Activated CD4-positive, alpha-beta T cell treated with anti-CD3 and anti-CD28 coated beads, Interleukin-2, amount 10 ng/mL, durations not matched to agents 24 days and 14 days (primary cell): ENCODE data around the gene SEC31A. TPM values are rescaled to one million over a fixed set of nuclear protein-coding genes. Genes with fewer than 3 reads are reported as not detected.

Experiments used
- DNase-seq: peaks from one replicate; pipeline ENCODE4 v3.0.0; 2022
- H3K27ac Mint-ChIP-seq: one replicate; pipeline ENCODE4 v1.8.0; 2022; ENCODE audit warnings: mild to moderate bottlenecking, mixed read lengths
- H3K27me3 Mint-ChIP-seq: one replicate; pipeline ENCODE4 v1.8.0; 2022; ENCODE audit warnings: mixed read lengths
- H3K36me3 Mint-ChIP-seq: one replicate; pipeline ENCODE4 v1.8.0; 2022; ENCODE audit warnings: low read depth, mild to moderate bottlenecking, mixed read lengths
- H3K4me1 Mint-ChIP-seq: one replicate; pipeline ENCODE4 v1.8.0; 2021; ENCODE audit warnings: mixed read lengths
- H3K4me3 Mint-ChIP-seq: one replicate; pipeline ENCODE4 v1.8.0; 2022; ENCODE audit warnings: mild to moderate bottlenecking, moderate library complexity, mixed read lengths
- H3K9me3 Mint-ChIP-seq: one replicate; pipeline ENCODE4 v1.8.0; 2021; ENCODE audit warnings: mixed read lengths
- intact Hi-C: fragments of 100-400 bp; cut with micrococcal nuclease; formaldehyde crosslinking; loops from one replicate; pipeline ENCODE4 v1.15.1; 2023
- total RNA-seq: library from RNA; stranded (reverse); gene quantifications from 2 replicates; pipeline ENCODE4 v1.2.3, GENCODE V29; 2022

Gene SEC31A
- total RNA-seq, 1 donor from 2014 or later = 125 TPM

- intact Hi-C loops = no loop called here
- no peak for DNase-seq
- H3K27ac Mint-ChIP-seq = no peak overlapping the region
- H3K4me1 Mint-ChIP-seq = peaks cover 9% of the 10 kb centered on the region
- H3K4me3 Mint-ChIP-seq = no peak overlapping the region
- no peaks in the 10 kb centered on the region for H3K36me3 Mint-ChIP-seq
- H3K9me3 Mint-ChIP-seq = no peaks in the 10 kb centered on the region
- H3K27me3 Mint-ChIP-seq = peaks cover 42% of the 10 kb centered on the region
These were observed 87.2 kb downstream of the SEC31A start for GRCh38 chr4:82803746-82804145.

DNA sequence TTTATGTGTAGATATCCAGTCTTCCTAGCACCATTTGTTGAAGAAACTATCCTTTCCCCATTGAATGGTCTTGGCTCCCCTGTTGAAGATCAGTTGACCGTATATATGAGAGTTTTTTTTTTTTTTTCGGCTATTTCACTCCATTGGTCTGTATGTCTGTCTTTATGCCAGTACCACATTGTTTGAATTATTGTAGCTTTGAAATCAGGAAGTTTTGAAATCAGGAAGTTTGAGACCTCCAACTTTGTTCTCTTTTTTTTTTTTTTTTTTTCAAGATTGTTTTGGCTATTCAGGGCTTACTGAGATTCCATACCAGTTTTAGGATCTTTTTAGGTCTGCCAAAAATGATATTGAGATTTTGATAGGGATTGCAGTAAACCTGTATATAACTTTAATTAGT lies 88.0 kb downstream of the SEC31A start:
- no peaks in the 10 kb centered on the region for H3K9me3 Mint-ChIP-seq
- no peak for DNase-seq
- peaks cover 9% of the 10 kb centered on the region for H3K4me1 Mint-ChIP-seq
- H3K4me3 Mint-ChIP-seq = no peak overlapping the region
- H3K36me3 Mint-ChIP-seq = no peaks in the 10 kb centered on the region
- H3K27ac Mint-ChIP-seq = no peak overlapping the region
- intact Hi-C loops = no loop called here
- H3K27me3 Mint-ChIP-seq = peaks cover 43% of the 10 kb centered on the region

DNA sequence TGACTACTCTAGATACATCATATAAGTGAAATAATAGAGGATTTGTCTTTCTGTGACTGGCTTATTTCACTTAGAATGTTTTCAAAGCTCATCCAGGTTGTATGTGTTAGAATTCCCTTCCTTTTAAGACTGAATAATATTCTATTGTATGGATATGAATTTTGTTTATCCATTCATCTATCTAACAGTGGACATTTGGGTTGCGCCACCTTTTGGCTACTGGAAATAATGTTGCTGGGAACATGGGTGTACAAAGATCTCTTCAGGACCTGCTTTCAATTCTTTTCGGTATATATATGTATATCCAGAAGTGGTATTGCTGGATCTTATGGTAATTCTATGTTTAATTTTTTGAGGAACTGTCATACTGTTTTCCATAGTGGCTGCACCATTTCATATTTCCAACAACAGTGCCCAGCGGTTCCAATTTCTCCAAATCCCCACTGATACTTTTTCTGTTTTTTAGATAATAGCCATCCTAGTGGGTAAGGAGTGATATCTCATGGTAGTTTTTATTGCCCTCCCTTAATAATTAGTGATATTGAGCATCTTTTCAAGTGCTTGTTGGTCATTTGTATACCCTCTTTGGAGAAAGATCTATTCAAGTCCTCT lies 88.9 kb downstream of the SEC31A start:
- Mint-ChIP-seq H3K4me1 (peaks cover 12% of the 10 kb centered on the region), H3K27ac (no peak overlapping the region), H3K27me3 (peaks cover 49% of the 10 kb centered on the region), H3K4me3 (no peak overlapping the region), H3K36me3 (no peaks in the 10 kb centered on the region), H3K9me3 (no peaks in the 10 kb centered on the region)
- DNase-seq = no peak
- intact Hi-C loops = no loop called here

- DNase-seq = peak; percentile 61
- Mint-ChIP-seq H3K9me3 (no peaks in the 10 kb centered on the region), H3K4me1 (peaks cover 12% of the 10 kb centered on the region), H3K27me3 (peaks cover 64% of the 10 kb centered on the region), H3K36me3 (no peaks in the 10 kb centered on the region), H3K4me3 (peak overlapping the region; percentile 84), H3K27ac (no peak overlapping the region)
- intact Hi-C loops = no loop called here
These were observed 91.7 kb downstream of the SEC31A start for GRCh38 chr4:82799006-82799881.

DNA sequence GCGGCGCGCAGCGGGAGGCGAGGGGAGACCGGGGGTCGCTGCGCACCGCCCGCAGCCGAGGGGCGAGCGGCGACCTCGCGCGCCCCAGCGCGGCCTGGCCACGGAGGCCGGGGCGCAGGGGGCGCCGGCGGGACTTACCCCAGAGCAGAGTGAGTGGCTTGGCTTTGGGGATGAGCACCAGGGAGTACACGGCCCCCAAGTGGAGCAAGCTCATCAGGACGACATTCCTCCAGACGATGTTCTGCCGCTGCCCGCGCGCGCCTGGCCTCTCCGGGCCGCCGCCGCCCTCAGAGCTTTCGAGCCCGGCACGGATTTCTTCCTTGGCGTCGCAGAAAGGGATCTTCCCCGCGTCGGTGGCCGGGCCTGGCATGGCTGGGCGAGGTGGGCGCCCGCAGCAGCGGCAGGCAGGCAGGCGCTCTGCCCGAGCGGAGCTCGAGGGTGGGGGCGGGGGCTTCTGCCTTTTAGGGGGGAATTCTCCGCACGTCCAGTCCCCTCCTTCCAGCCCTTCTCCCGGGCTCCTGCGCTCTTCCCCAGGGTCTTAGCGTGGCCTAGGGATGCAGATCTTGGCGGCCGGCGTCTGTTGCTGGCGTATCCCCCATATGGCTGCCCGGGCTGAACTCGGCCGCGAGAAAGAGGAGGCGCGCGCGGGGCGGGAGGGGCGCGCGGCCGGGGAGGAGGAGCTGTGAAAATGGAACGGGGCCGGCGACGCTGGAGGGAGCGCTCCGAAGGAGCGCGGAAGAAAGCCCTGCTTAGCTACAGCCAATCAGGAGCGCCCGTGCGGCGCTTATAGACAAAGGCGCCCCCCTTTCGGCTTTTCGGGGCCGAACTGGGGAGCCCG lies 92.6 kb downstream of the SEC31A start, which contains the start of gene SCD5:
TSS of gene SCD5 (minus strand) at position 629 of the 838 bp plus-strand sequence. CDS start at position 370, 259 bp downstream.
- Mint-ChIP-seq H3K9me3 (no peaks in the 10 kb centered on the region), H3K36me3 (no peaks in the 10 kb centered on the region), H3K4me3 (peak within 1 kb of the TSS; percentile 84), H3K27me3 (peaks cover 69% of the 10 kb centered on the region), H3K4me1 (peaks cover 12% of the 10 kb centered on the region), H3K27ac (no peak within 1 kb of the TSS)
- intact Hi-C loops = no loop called here
- DNase-seq = peak; percentile 84

DNA sequence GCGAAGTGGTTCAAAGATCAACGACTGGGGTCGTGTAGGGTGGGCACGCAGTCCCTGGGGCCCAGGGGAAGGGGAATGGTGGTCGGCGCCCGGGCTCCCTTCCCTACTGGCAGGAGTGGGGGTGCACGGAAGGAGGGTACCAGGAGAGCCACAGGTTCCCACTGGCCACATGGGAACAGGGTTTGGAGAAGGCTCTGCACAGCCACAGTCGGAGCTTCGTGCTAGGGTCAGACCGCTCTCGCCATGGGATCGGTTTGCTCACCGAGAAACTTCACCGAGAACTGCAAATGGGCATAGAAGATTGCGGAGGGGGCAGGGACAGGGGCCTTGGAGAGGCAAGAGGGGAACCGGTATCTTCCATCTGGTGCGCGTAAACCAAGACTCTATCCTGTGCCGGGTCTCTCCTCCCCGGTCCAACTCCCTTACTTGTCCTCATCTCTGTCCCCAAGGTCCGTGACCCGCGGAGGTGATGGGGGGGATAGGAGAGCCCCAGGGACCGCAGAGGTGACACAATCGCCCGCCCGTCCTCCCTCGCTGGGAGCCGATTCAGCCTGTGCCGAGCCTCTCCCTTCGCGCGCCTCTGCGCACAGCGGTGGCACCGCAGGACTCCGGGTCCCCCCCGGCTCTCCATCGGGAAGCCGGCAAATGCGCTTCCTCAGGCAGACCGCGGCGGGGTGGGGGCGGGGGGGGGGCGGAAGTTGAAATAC lies 93.4 kb downstream of the SEC31A start:
- Mint-ChIP-seq H3K36me3 (no peaks in the 10 kb centered on the region), H3K27ac (no peak overlapping the region), H3K27me3 (peaks cover 72% of the 10 kb centered on the region), H3K9me3 (no peaks in the 10 kb centered on the region), H3K4me3 (peak overlapping the region; percentile 71), H3K4me1 (peaks cover 12% of the 10 kb centered on the region)
- DNase-seq = peak; percentile 60
- intact Hi-C loops = no loop called here

GRCh38 chr4:82797040-82797404 lies 93.9 kb downstream of the SEC31A start:
- H3K4me1 Mint-ChIP-seq = peaks cover 12% of the 10 kb centered on the region
- H3K27ac Mint-ChIP-seq = no peak overlapping the region
- H3K4me3 Mint-ChIP-seq = peak overlapping the region; percentile 71
- intact Hi-C loops = no loop called here
- no peaks in the 10 kb centered on the region for H3K36me3 Mint-ChIP-seq
- H3K9me3 Mint-ChIP-seq = no peaks in the 10 kb centered on the region
- H3K27me3 Mint-ChIP-seq = peaks cover 68% of the 10 kb centered on the region
- DNase-seq = no peak

- intact Hi-C loops = no loop called here
- Mint-ChIP-seq H3K4me3 (no peak overlapping the region), H3K36me3 (no peaks in the 10 kb centered on the region), H3K27me3 (peaks cover 48% of the 10 kb centered on the region), H3K27ac (no peak overlapping the region), H3K9me3 (no peaks in the 10 kb centered on the region), H3K4me1 (peaks cover 3% of the 10 kb centered on the region)
- DNase-seq = no peak
These were observed 97.9 kb downstream of the SEC31A start for GRCh38 chr4:82792912-82793649.

DNA sequence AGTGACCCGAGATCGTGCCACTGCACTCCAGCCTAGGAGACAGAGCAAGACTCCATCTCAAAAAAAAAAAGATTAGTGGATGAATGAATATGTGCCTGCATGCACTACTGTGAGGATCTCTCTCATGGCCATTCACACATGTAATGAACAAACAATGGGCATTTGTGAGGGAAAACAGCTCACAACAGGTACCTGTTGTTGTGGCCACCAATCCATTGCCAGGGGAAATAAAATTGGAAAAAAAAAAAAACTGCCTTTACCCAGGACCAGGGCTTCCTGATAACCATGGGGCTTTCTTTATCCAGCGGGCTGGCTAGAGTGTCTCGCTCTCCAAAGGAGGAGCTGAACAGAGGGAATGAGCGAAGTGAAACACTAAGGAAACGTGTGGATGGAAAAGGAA lies 99.8 kb downstream of the SEC31A start:
- H3K27ac Mint-ChIP-seq = no peak overlapping the region

GRCh38 chr4:82790060-82790660 lies 100.8 kb downstream of the SEC31A start:
- no peak for DNase-seq

More for the DNA sequence above, 99.8 kb downstream of the SEC31A start:
- no peaks in the 10 kb centered on the region for H3K4me1 Mint-ChIP-seq
- H3K36me3 Mint-ChIP-seq = no peaks in the 10 kb centered on the region
- no peaks in the 10 kb centered on the region for H3K9me3 Mint-ChIP-seq
- H3K4me3 Mint-ChIP-seq = no peak overlapping the region
- H3K27me3 Mint-ChIP-seq = peaks cover 37% of the 10 kb centered on the region
- no peak for DNase-seq
- intact Hi-C loops = no loop called here

DNA sequence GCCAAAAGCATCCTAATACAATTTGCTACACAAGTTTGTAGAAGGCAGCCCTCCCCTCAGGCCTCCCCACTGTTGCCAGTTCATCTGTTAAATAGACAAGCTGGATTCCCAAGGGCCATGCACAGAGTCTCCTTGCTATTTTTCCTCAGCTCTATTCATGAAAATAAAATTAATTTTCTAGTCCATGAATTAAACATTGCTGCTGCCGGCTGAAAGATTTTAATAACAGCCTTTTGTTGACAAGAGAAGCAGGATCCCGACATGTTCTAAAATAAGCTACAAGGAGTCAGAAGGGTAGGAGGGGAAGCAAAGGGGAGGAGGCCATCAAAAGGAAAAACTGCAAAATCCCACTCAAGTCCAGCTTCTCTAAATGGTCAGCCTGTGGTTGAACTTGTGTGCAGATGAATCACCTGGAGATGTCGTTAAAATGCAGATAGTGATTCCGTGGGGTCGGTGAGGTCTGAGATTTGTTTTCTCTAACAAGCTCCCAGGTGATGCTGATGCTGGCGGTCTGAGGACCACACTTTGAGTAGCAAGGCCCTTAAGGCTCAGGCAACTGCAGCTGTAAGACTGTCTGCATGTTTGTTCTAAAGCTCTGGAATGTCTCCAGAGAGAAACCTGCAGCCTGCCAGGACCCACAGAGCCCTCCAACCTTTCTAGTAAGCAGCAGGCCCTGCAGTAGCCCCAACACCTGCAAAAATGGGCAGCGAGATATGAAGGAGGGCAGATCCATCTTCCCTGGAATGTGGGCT lies 101.8 kb downstream of the SEC31A start:
- intact Hi-C loops = no loop called here
- H3K9me3 Mint-ChIP-seq = no peaks in the 10 kb centered on the region

More at GRCh38 chr4:82790060-82790660, 100.8 kb downstream of the SEC31A start:
- Mint-ChIP-seq H3K27me3 (peaks cover 40% of the 10 kb centered on the region), H3K36me3 (no peaks in the 10 kb centered on the region), H3K9me3 (no peaks in the 10 kb centered on the region), H3K4me3 (no peak overlapping the region), H3K27ac (no peak overlapping the region), H3K4me1 (peaks cover 1% of the 10 kb centered on the region)
- intact Hi-C loops = no loop called here

DNA sequence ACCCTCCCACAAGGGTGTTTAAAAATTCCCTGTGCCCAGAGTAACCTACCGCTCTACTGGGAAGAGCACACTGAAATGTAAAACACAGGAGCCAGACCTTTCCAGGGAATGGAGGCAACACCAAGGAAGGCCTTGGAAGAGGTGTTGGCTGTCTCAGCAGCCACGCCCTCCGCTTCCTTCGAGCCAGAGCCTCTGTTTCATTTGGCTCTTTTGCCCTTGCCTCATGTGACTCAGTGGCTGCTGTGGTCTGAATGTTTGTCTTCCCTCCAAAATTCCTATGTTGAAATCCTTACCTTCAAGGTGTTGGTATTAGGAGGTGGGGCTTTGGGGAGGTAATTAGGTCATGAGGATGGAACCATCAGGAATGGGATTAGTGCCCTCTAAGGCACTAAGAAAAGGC lies 103.6 kb downstream of the SEC31A start:
- Mint-ChIP-seq H3K4me3 (no peak overlapping the region), H3K27ac (no peak overlapping the region), H3K36me3 (no peaks in the 10 kb centered on the region), H3K27me3 (peaks cover 26% of the 10 kb centered on the region), H3K9me3 (no peaks in the 10 kb centered on the region), H3K4me1 (peaks cover 1% of the 10 kb centered on the region)
- intact Hi-C loops = no loop called here
- DNase-seq = no peak

More for the DNA sequence above, 101.8 kb downstream of the SEC31A start:
- Mint-ChIP-seq H3K4me3 (no peak overlapping the region), H3K27me3 (peaks cover 40% of the 10 kb centered on the region), H3K27ac (no peak overlapping the region), H3K4me1 (peaks cover 1% of the 10 kb centered on the region), H3K36me3 (no peaks in the 10 kb centered on the region)
- no peak for DNase-seq
